WTC11 (cell line): ENCODE measurements around the gene TYSND1. TPM values are rescaled to one million over a fixed set of nuclear protein-coding genes. Genes with fewer than 3 reads are reported as not detected.
"Not testable (repeated sequence)": the region's sequence is repeated elsewhere in the genome, so short reads cannot be mapped to it uniquely, and the experiment has no call there.

ENCODE experiments used
- ATAC-seq: fragments of 200-7000 bp; cut with Tn5 transposase; 2 replicates; pipeline ENCODE4 v1.10.0; 2021; ENCODE audit warnings: mild to moderate bottlenecking, moderate library complexity
- CTCF ChIA-PET: fragments of 300-600 bp; sonication (Branson Sonifier 250); formaldehyde crosslinking; loops from one replicate; lab custom pipeline; 2021; ENCODE audit warnings: antibody characterized with exemption; lab: Charles Lee
- POLR2A ChIA-PET: fragments of 350-600 bp; sonication (Branson Sonifier 250); formaldehyde crosslinking; loops from one replicate; lab custom pipeline; 2021; ENCODE audit warnings: antibody characterized with exemption; lab: Charles Lee
- DNase-seq: peaks from one replicate; pipeline ENCODE4 v3.0.0; 2021; ENCODE audit warnings: low spot score
- H3K27ac Mint-ChIP-seq: 2 replicates; pipeline ENCODE4 v1.8.0; 2021; ENCODE audit warnings: mixed read lengths
- H3K27me3 Mint-ChIP-seq: 2 replicates; pipeline ENCODE4 v1.8.0; 2021; ENCODE audit warnings: low read depth, mild to moderate bottlenecking, moderate library complexity, mixed read lengths
- H3K36me3 Mint-ChIP-seq: 2 replicates; pipeline ENCODE4 v1.8.0; 2021; ENCODE audit warnings: mixed read lengths
- H3K4me1 Mint-ChIP-seq: 2 replicates; pipeline ENCODE4 v1.8.0; 2022; ENCODE audit warnings: mixed read lengths
- H3K4me3 Mint-ChIP-seq: 2 replicates; pipeline ENCODE4 v1.8.0; 2021; ENCODE audit warnings: mild to moderate bottlenecking, moderate library complexity, mixed read lengths
- H3K9me3 Mint-ChIP-seq: 2 replicates; pipeline ENCODE4 v1.8.0; 2021; ENCODE audit warnings: mixed read lengths
- ETV6 ChIP-seq: sonication (generic); formaldehyde crosslinking; IDR thresholded peaks from 2 replicates; pipeline ENCODE4 v1.8.1; 2022; ENCODE audit warnings: mild to moderate bottlenecking, missing genetic modification reagents
- JUN ChIP-seq: sonication (generic); formaldehyde crosslinking; IDR thresholded peaks from 2 replicates; pipeline ENCODE4 v1.8.0; 2023; ENCODE audit warnings: mild to moderate bottlenecking, missing genetic modification reagents
- NR1H2 ChIP-seq: sonication (generic); formaldehyde crosslinking; IDR thresholded peaks from 2 replicates; pipeline ENCODE4 v1.9.0; 2021; ENCODE audit warnings: mild to moderate bottlenecking, moderate library complexity, missing genetic modification reagents
- SMAD4 ChIP-seq: sonication (generic); formaldehyde crosslinking; IDR thresholded peaks from 2 replicates; pipeline ENCODE4 v1.8.0; 2022; ENCODE audit warnings: mild to moderate bottlenecking, missing genetic modification reagents
- ZNF121 ChIP-seq: sonication (generic); formaldehyde crosslinking; IDR thresholded peaks from 2 replicates; pipeline ENCODE4 v1.8.0; 2023; ENCODE audit warnings: missing genetic modification reagents
- ZNF423 ChIP-seq: fragments of 250-450 bp; sonication (Bioruptor Pico); IDR thresholded peaks from 2 replicates; pipeline ENCODE4 v2.1.2; 2022; ENCODE audit warnings: mild to moderate bottlenecking, moderate library complexity
- total RNA-seq: library from RNA; stranded (reverse); gene quantifications from 3 replicates; pipeline ENCODE4 v1.2.3, GENCODE V29; 2021
- TF ChIP-seq, protein P1 (sequence below): fragments of 250-450 bp; sonication (Bioruptor Pico); IDR thresholded peaks from 2 replicates; pipeline ENCODE4 v2.1.2; 2022; ENCODE audit warnings: mild to moderate bottlenecking, moderate library complexity
- TF ChIP-seq, protein P2 (sequence below): sonication (generic); formaldehyde crosslinking; IDR thresholded peaks from 2 replicates; pipeline ENCODE4 v1.8.0; 2022; ENCODE audit warnings: mild to moderate bottlenecking, missing genetic modification reagents
- TF ChIP-seq, protein P3 (sequence below): fragments of 250-450 bp; sonication (Bioruptor Pico); IDR thresholded peaks from 2 replicates; pipeline ENCODE4 v1.9.0; 2021; ENCODE audit warnings: mild to moderate bottlenecking
- TF ChIP-seq, protein P4 (sequence below): sonication (generic); formaldehyde crosslinking; IDR thresholded peaks from 2 replicates; pipeline ENCODE4 v1.8.0; 2022; ENCODE audit warnings: mild to moderate bottlenecking, missing genetic modification reagents
- TF ChIP-seq, protein P5 (sequence below): sonication (generic); formaldehyde crosslinking; IDR thresholded peaks from 2 replicates; pipeline ENCODE4 v1.8.1; 2023; ENCODE audit warnings: mild to moderate bottlenecking, missing genetic modification reagents, moderate library complexity
- TF ChIP-seq, protein P6 (sequence below): sonication (generic); formaldehyde crosslinking; IDR thresholded peaks from 2 replicates; pipeline ENCODE4 v1.8.1; 2023; ENCODE audit warnings: mild to moderate bottlenecking, missing genetic modification reagents, borderline replicate concordance
- TF ChIP-seq, protein P7 (sequence below): sonication (generic); formaldehyde crosslinking; IDR thresholded peaks from 2 replicates; pipeline ENCODE4 v1.8.0; 2023; ENCODE audit warnings: missing genetic modification reagents

Gene TYSND1
- total RNA-seq, 1 experiment from 2014 or later: 18.9 TPM

DNA sequence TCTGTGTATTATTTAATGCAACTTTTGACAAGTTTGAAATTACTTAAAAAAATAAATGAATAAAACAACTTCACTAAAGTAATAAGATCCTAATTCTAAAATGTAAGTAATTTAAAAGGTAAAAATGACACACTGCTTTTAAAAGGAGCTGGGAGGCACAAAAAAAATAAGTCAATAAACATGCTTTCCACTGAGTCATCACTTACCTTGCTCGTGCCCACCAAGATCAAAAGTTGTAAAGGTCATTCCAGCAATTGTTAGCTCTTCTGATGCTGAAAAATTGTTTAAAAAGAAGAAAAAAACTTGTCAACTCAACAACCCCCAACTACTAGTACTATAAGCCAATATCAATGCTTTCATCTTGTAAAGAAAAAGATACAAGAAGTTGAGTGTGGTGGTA is 14.3 kb upstream of the TYSND1 start (continued):
- TF ChIP-seq, protein P1, sequence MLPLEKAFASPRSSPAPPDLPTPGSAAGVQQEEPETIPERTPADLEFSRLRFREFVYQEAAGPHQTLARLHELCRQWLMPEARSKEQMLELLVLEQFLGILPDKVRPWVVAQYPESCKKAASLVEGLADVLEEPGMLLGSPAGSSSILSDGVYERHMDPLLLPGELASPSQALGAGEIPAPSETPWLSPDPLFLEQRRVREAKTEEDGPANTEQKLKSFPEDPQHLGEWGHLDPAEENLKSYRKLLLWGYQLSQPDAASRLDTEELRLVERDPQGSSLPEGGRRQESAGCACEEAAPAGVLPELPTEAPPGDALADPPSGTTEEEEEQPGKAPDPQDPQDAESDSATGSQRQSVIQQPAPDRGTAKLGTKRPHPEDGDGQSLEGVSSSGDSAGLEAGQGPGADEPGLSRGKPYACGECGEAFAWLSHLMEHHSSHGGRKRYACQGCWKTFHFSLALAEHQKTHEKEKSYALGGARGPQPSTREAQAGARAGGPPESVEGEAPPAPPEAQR: no peak
- TF ChIP-seq, protein P2, sequence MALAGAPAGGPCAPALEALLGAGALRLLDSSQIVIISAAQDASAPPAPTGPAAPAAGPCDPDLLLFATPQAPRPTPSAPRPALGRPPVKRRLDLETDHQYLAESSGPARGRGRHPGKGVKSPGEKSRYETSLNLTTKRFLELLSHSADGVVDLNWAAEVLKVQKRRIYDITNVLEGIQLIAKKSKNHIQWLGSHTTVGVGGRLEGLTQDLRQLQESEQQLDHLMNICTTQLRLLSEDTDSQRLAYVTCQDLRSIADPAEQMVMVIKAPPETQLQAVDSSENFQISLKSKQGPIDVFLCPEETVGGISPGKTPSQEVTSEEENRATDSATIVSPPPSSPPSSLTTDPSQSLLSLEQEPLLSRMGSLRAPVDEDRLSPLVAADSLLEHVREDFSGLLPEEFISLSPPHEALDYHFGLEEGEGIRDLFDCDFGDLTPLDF (CRISPR knock-in tag): no peak
- no peak for TF ChIP-seq JUN
- TF ChIP-seq, all 79 proteins: peak for 0

DNA sequence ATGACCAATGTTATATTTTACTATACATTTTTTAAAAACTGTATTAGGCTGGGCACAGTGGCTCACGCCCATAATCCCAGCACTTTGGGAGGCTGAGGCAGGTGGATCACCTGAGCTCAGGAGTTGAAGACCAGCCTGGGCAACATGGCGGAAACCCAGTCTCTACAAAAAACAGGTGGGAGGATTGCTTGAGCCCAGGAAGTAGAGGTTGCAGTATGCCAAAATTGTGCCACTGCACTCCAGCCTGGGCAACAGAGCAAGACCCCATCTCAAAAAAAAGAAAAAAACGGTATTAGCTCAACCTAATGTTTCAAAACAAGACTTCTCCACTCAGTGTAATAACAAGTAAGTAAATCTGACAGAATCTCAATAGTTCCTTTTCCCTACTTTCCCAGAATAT is 12.9 kb upstream of the TYSND1 start:
- TF ChIP-seq ZNF121 (CRISPR knock-in tag): peak; percentile 67; the same call in 1 of the 2 replicates
- POLR2A ChIA-PET: interaction anchor here (1.5 kb wide), 1 partner anchor 13 kb away, joined by 4 read pairs; the partner anchor contains the start of gene TYSND1
- CTCF ChIA-PET: interaction anchor here (0.7 kb wide), 1 partner anchor 13 kb away, joined by 3 read pairs; the partner anchor contains the start of gene TYSND1
- Mint-ChIP-seq H3K36me3 (peaks cover 50% of the 10 kb centered on the region), H3K4me1 (peaks cover 26% of the 10 kb centered on the region)
- not testable (repeated sequence) for ATAC-seq, DNase-seq, H3K4me3 Mint-ChIP-seq, H3K27me3 Mint-ChIP-seq, H3K27ac Mint-ChIP-seq, H3K9me3 Mint-ChIP-seq

DNA sequence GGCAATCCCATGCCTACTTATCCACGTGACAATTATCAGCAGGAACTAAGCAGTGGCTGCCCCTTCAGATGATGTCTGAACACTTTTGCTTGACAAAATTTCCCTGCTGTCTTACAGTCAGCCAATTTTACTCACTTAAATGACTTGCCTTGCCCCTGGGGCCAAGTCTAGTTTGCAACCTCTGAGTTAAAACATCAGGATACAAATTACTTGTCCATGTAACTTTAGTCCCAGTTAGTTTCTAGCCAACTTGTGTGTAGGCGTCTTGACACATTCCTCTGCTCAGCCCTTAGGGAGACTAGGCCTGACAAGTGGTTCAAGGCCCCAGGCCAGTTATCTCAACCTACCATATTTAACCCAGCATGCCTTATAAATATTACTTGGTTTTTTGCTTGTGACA is 11.6 kb upstream of the TYSND1 start:
- H3K4me3 Mint-ChIP-seq: no peak overlapping the region
- peaks cover 23% of the 10 kb centered on the region for H3K4me1 Mint-ChIP-seq
- ChIA-PET CTCF (interaction anchor here (2.4 kb wide), 1 partner anchor 12 kb away, joined by 11 read pairs; the partner anchor contains the start of gene TYSND1), POLR2A (no interaction called here)
- no peak overlapping the region for H3K27ac Mint-ChIP-seq
- ATAC-seq (no peak), DNase-seq (no peak)
- no peaks in the 10 kb centered on the region for H3K27me3 Mint-ChIP-seq
- H3K9me3 Mint-ChIP-seq: no peaks in the 10 kb centered on the region
- peaks cover 61% of the 10 kb centered on the region for H3K36me3 Mint-ChIP-seq
- TF ChIP-seq NR1H2 (CRISPR knock-in tag) (no peak), ETV6 (CRISPR knock-in tag) (no peak)
- TF ChIP-seq, protein P3, sequence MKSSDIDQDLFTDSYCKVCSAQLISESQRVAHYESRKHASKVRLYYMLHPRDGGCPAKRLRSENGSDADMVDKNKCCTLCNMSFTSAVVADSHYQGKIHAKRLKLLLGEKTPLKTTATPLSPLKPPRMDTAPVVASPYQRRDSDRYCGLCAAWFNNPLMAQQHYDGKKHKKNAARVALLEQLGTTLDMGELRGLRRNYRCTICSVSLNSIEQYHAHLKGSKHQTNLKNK: no peak

DNA sequence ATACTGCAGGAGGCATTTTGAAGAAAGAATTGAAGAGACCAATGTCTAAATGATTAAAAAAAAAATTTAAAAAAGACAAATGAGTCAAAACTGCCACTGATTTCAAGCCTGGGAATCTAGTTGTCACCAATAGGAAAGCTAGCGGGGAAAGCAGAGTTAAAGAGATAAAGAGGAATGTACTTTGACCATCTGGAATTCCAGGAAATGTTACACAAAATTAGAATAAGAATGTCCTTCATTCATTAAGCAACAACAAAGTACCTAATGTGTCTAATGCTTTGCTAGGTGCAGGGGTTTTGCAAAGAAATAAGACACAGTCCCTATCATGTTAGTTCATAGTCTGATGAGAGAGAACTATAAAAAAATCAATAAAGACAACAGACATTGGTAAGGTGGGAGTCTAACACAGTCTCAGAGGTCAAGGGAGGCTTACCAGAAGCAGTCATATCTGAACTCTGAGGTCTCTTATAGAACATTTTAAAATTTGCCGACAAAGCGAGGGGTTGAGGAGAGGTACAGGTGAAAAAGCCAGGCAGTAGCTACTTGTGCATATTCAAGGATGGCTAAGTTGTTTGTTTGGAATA is 8.8 kb upstream of the TYSND1 start:
- DNase-seq: no peak
- Mint-ChIP-seq H3K9me3 (no peaks in the 10 kb centered on the region), H3K27ac (peak overlapping the region; percentile 50), H3K36me3 (peaks cover 72% of the 10 kb centered on the region), H3K4me3 (no peak overlapping the region), H3K4me1 (peaks cover 10% of the 10 kb centered on the region), H3K27me3 (no peaks in the 10 kb centered on the region)
- POLR2A ChIA-PET: no interaction called here
- CTCF ChIA-PET: interaction anchor here (0.7 to 1.1 kb wide), 2 partner anchors 9 to 197 kb away, joined by 3 to 5 read pairs; partner anchors contain the start of gene TYSND1
- no peak for ATAC-seq
- TF ChIP-seq ZNF423: no peak
- TF ChIP-seq, protein P4, sequence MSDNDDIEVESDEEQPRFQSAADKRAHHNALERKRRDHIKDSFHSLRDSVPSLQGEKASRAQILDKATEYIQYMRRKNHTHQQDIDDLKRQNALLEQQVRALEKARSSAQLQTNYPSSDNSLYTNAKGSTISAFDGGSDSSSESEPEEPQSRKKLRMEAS (CRISPR knock-in tag): no peak
- TF ChIP-seq, protein P5, sequence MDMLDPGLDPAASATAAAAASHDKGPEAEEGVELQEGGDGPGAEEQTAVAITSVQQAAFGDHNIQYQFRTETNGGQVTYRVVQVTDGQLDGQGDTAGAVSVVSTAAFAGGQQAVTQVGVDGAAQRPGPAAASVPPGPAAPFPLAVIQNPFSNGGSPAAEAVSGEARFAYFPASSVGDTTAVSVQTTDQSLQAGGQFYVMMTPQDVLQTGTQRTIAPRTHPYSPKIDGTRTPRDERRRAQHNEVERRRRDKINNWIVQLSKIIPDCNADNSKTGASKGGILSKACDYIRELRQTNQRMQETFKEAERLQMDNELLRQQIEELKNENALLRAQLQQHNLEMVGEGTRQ (CRISPR knock-in tag): no peak
- TF ChIP-seq, protein P2 (CRISPR knock-in tag): no peak

DNA sequence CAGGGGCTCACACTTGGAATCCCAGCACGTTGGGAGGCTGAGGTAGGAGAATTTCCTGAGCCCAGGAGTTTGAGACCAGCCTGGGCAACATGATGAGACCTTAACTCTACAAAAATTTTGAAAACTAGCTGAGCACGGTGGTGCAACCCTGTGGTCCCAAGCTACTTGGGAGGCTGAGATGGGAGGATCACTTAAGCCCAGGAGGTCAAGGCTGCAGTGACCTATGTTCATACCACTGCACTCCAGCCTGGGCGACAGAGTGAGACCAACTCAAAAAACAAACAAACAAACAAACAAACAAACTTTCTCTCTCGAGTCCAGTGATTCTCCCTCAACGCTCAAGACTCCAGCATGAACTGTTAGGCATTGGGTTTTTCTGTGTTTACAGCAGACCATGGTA is 2.0 kb upstream of the TYSND1 start:
- Mint-ChIP-seq H3K27ac (peak overlapping the region; percentile 78), H3K9me3 (no peaks in the 10 kb centered on the region), H3K27me3 (no peaks in the 10 kb centered on the region), H3K4me3 (no peak overlapping the region), H3K36me3 (peaks cover 30% of the 10 kb centered on the region), H3K4me1 (peaks cover 16% of the 10 kb centered on the region)
- ATAC-seq: no peak
- no peak for DNase-seq
- CTCF ChIA-PET: no interaction called here
- POLR2A ChIA-PET: no interaction called here
- TF ChIP-seq, protein P6, sequence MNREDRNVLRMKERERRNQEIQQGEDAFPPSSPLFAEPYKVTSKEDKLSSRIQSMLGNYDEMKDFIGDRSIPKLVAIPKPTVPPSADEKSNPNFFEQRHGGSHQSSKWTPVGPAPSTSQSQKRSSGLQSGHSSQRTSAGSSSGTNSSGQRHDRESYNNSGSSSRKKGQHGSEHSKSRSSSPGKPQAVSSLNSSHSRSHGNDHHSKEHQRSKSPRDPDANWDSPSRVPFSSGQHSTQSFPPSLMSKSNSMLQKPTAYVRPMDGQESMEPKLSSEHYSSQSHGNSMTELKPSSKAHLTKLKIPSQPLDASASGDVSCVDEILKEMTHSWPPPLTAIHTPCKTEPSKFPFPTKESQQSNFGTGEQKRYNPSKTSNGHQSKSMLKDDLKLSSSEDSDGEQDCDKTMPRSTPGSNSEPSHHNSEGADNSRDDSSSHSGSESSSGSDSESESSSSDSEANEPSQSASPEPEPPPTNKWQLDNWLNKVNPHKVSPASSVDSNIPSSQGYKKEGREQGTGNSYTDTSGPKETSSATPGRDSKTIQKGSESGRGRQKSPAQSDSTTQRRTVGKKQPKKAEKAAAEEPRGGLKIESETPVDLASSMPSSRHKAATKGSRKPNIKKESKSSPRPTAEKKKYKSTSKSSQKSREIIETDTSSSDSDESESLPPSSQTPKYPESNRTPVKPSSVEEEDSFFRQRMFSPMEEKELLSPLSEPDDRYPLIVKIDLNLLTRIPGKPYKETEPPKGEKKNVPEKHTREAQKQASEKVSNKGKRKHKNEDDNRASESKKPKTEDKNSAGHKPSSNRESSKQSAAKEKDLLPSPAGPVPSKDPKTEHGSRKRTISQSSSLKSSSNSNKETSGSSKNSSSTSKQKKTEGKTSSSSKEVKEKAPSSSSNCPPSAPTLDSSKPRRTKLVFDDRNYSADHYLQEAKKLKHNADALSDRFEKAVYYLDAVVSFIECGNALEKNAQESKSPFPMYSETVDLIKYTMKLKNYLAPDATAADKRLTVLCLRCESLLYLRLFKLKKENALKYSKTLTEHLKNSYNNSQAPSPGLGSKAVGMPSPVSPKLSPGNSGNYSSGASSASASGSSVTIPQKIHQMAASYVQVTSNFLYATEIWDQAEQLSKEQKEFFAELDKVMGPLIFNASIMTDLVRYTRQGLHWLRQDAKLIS (CRISPR knock-in tag): no peak
- no peak for TF ChIP-seq SMAD4
- TF ChIP-seq, protein P7, sequence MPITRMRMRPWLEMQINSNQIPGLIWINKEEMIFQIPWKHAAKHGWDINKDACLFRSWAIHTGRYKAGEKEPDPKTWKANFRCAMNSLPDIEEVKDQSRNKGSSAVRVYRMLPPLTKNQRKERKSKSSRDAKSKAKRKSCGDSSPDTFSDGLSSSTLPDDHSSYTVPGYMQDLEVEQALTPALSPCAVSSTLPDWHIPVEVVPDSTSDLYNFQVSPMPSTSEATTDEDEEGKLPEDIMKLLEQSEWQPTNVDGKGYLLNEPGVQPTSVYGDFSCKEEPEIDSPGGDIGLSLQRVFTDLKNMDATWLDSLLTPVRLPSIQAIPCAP (CRISPR knock-in tag): no peak
